Measurements from ENCODE around the gene SYTL2.

The SYTL2 gene

DNA sequence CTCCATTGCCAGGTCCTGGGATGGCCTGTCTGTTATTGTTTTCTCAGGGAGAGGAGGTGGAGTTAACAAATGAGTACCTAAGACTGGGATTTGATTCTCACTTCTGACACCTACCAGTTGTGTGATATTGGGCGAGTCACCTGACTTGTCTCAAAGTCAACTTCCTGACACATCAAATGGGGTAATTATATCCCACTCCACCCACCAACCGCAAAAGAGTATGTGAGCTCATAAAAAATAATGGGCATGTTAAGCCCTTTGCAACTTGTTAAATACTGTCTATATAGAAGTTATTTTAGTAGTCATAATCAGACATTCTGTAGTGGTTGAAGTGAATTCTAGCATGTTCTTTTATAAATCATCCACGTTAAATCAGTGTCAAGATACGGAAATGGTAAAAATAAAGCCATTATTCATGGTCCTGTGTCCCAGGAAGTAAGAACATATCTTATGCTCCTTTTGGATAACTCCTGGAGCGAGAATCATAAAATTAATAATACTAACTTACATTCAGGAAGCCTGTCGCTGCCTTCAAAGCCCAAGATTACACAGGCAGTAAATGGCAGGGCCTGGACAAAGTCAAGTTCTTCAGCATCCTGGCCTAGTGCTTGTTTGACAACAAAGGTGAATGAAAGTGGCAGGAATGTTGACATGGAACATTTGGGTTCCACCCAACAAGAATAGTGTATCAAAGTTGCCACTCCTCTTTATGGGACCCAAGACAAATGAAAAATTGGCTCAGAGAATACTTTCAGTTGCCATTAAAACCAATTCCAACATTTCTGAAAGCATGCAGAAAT lies 54.3 kb downstream of the SYTL2 start:
- no peak overlapping the region for H3K4me3 ChIP-seq (ENCODE audit: control insufficient read depth, low read depth, low read length)
- no peak for DNase-seq (ENCODE audit: low read depth)
- no peak for TF ChIP-seq CTCF (conservative IDR thresholded peaks at IDR 0.05; ENCODE audit: control insufficient read depth, insufficient read depth, low read depth, low read length)

DNA sequence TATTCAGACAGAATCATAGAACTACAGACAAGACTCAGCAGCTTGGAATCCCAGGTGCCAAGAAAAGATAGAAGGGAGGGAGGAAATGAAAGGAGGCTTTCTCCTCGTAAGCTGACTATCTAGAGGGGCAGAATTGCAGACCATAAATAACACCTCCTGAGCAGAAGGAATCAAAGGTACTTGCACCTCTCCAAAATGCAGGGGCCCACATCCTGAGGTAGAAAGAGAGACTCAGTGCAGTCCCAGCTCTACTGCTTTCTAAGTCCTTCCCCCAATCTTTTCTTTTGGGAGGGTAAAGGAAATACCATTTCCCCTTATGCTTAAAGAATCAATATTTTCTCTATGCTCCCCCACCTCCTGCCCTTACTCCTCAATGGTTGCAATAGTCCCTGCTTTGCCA lies 55.2 kb downstream of the SYTL2 start:
- DNase-seq (ENCODE audit: low read depth), result no peak
- no peak for TF ChIP-seq CTCF (conservative IDR thresholded peaks at IDR 0.05; ENCODE audit: control insufficient read depth, insufficient read depth, low read depth, low read length)
- H3K4me3 ChIP-seq (ENCODE audit: control insufficient read depth, low read depth, low read length), result no peak overlapping the region

GRCh38 chr11:85755285-85755684 lies 55.7 kb downstream of the SYTL2 start:
- H3K4me3 ChIP-seq (ENCODE audit: control insufficient read depth, low read depth, low read length), result no peak overlapping the region
- no peak for DNase-seq (ENCODE audit: low read depth)
- TF ChIP-seq CTCF (conservative IDR thresholded peaks at IDR 0.05; ENCODE audit: control insufficient read depth, insufficient read depth, low read depth, low read length), result no peak

DNA sequence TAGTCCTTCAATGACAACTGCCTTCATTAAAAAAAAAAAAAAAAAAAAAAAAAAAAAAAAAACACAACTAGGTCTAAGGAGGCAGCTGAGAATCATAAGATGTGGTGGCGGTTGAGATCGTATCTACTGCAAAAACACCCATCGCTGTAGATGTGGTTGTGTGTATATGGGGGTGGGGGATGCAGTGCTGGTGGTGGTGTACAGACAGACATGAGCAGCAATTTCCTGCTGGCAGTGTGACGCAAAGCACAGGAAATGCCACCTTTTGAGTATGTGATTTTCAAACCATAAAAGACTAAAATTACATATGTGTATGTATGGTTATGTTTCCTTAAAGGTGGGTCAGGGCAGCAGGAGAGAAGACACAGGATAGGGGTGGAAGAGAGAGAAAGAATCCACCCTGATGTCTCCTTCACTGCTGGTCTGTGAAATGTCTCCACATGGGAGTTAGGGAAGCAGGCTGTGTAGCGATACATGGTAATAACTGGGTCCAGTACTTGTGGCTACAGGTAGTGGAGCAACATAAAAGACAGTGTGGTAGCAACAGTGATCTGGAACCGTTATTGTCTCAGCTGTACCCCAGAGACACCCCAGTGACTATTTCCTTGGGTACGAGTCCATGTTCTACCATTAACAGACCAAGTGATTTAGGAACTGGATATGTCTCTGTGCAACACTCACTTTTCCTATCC lies 57.9 kb downstream of the SYTL2 start:
- DNase-seq (ENCODE audit: low read depth), result no peak
- no peak for TF ChIP-seq CTCF (conservative IDR thresholded peaks at IDR 0.05; ENCODE audit: control insufficient read depth, insufficient read depth, low read depth, low read length)
- H3K4me3 ChIP-seq (ENCODE audit: control insufficient read depth, low read depth, low read length), result no peak overlapping the region

DNA sequence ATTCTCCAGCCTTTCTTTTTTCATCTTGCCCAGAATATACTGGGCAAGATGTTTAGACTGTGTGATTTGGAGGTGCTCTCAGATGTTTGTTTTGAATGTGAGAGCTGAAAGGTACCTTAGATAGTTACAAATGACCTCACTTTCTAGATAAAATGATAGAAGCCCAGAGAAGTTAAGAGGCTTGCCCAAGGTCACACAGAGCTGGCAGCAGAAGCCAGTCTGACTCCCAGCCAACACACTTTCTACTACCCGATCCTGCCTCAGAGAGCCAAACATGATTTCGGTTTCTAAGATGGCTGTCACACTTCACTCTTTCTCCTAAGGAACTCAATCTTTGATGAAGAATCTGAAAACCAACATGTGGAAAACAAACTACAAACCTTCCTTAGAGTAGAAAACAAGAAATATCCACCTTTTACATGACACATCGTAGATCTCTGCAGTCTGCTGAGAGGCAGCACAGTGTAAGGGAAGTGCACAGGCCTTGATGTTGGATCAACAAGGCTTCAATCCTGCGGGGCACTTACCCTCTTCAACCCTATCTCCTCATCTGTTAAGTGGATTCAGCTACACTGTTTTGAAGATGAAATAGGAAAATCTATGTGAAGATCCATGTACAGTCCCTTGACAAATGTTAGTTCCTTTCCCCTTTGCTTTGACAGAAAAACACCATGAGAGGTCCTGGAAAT lies 58.6 kb downstream of the SYTL2 start:
- no peak for TF ChIP-seq CTCF (conservative IDR thresholded peaks at IDR 0.05; ENCODE audit: control insufficient read depth, insufficient read depth, low read depth, low read length)
- no peak overlapping the region for H3K4me3 ChIP-seq (ENCODE audit: control insufficient read depth, low read depth, low read length)
- DNase-seq (ENCODE audit: low read depth), result no peak

- TF ChIP-seq CTCF (conservative IDR thresholded peaks at IDR 0.05; ENCODE audit: control insufficient read depth, insufficient read depth, low read depth, low read length), result no peak
- H3K4me3 ChIP-seq (ENCODE audit: control insufficient read depth, low read depth, low read length), result no peak overlapping the region
- no peak for DNase-seq (ENCODE audit: low read depth)
Observed at GRCh38 chr11:85751724-85752123, 59.2 kb downstream of the SYTL2 start.
